ENCODE measurements around the gene PPP1R7.

DNA sequence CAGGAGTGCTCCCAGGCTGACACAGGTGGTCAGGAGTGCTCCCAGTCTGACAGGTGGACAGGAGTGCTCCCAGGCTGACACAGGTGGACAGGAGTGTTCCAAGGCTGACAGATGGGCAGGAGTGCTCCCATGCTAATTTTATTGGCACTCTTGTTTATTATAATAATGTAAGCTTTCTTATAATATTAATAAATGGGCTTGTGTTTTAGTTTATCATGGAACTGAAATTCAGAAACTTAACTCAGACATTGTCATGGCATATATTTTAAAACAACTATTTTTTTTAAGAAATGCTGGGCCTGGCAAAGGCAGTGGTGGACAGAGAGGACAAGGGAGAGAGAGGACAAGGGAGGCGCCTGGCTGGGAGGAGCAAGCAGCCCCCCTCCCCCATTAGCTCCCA, 56.9 kb downstream of the PPP1R7 start:
- no peak for TF ChIP-seq POLR2A (IDR thresholded peaks at IDR 0.05; ENCODE audit: low read length)
- no peak for TF ChIP-seq GATA1 (IDR thresholded peaks at IDR 0.05; ENCODE audit: low read depth, low read length)

Measured in erythroblast (primary cell).